Stimulated activated CD4-positive, alpha-beta T cell treated with anti-CD3 and anti-CD28 coated beads, Interleukin-15, amount 100 ng/mL, for 24 hours (primary cell): ENCODE results near the gene EXOC6.
"Not testable (repeated sequence)": the region's sequence is repeated elsewhere in the genome, so short reads cannot be mapped to it uniquely, and the experiment has no call there.

Source experiments
- DNase-seq: peaks from one replicate; pipeline ENCODE4 v3.0.0-alpha.2; 2020

The EXOC6 gene

DNA sequence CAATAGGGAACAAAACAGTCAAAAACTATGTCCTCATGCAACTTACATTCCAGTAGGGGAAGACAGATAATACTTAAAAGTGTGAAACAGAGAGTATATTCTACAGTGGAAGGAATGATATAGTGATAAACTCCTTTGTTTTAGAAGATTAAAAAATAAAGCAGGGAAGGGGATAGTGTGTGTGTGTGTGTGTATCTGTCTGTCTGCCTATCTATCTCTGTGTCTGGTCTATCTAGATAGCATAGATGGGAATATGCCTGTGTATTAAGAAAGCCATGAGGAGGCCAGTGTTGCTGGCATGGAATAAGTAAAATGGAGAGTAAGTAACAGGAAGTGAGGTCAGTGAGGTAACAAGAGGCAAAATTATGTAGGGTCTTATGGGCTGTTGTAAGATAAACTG is 42.2 kb downstream of the EXOC6 start:
- no peak for DNase-seq

DNA sequence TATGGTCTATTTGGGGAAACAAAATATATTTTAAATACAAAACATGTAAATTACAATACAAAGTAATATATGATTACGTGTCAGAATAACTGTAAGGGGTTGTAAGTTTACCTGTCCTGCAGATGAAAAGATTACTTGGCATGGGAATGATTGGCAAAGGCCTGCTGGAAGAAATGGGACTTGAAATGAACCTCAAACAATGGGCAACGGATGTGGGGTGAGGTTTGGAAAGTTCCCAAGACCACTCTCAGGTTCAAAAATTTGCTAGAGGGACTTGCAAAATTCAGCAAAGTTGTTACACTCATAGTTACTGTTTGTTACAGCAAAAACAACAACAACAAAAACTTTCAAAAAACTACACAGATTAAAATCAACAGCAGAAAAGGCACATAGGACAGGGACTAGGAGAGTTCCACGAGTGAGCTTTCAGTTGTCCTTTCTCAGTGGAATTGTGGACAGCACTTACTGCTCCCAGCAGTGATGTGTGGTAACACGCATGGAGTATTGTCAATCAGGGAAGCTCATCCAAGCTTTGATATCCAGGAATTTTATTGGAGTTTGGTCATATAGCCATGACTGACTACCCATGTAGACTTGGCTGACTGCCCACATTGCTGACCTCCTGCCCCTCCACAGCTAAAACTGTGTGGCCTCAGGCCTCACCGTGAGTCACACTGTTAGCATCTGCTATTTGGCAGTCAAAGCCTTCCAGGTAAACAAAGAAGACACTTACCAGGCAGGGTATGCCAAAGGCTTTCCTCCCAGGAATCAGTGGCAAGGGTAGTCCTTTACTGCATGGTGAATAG is 43.8 kb downstream of the EXOC6 start:
- no peak for DNase-seq

DNA sequence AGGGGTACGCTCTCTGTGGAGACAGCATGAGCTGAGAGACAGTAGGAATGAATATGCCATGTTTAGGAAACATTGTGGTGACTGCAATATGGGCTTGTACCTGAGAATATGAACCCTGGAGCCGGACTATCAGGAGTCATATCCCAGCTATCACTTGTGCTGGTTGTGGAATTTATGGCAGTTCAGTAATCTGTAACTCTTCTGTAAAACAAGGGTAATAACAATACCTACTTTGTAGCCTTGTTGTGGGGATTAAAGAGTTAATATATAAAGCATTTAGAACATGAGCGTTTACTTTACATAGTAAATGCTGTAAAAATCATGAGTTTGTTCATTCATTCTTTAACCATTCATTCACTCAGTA is 44.4 kb downstream of the EXOC6 start:
- no peak for DNase-seq

DNA sequence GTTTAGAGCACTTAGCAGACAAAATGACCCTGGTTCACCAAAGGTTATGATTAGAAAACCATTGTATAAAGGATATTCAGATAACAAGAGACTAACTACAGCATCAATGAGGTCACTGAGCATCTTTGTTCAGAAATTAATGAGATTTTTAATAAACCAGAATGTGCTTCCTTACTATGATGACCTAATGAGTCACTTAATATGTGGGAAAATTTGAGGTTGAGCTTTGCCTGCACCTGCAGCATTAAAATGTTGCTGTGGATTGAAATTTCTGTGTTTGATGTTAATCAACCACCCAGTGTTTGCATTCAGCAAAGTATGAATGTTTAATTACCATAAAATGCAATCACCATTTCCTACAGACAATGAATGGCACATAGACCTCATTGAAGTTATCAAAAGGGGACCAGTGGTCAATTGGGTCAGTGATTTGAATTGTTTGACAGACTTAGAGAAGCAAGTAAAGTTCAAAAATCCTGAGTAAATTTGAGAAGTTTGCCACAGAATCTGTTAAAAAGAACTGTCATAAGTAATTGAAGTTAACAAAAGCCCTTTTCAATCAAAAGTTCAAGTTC is 45.8 kb downstream of the EXOC6 start:
- DNase-seq = no peak

DNA sequence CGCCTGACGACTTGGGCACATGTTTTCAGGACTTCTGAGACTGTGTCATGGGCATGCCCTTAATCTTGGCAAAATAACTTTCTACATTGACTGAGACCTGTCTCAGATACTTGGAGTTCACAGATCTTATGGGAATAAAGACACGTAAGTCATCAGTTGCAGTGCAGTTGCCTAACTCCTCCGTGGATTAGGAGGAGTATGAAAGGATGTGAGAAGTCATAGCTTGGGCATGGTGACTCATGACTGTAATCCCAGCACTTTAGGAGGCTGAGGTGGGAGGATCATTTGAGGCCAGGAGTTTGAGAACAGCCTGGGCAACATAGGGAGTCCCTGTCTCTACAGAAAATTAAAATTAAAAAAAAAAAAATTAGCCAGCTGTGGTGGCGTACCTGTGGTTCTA is 49.6 kb downstream of the EXOC6 start:
- DNase-seq = no peak

DNA sequence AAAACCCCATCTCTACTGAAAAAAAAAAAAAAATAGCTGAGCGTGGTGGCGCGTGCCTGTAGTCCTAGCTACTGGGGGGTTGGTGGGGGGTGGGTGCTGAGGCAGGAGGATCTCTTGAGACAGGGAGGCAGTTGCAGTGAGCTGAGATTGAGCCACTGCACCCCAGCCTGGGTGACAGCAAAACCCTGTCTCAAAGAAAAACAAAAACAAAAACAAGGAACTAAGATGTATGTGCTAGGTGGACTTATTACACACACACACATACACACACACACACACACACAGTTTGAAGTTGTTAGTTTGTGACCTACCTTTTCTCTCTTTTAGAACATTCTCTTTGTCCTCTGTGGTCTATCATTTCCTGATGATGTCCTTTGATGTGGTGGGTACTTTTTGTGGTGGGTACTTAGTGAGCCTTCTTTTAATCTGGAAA is 53.5 kb downstream of the EXOC6 start:
- DNase-seq = no peak

DNA sequence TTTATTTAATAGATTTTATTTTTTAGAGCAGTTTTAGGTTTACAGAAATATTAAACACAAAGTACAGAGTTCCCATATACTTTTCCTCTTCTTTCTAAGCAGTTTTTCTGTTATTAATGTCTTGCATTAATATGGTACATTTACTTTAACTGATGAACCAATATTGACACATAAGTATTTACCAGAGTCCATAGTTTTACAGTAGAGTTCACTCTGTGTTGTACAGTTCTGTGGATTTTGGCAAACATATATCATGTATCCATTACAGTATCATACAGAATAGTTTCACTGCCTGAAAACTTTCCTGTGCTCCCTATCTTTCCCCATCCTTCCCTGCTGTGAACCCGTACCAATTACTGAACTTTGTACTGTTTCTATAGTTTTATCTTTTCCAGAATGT is 55.3 kb downstream of the EXOC6 start:
- no peak for DNase-seq

DNA sequence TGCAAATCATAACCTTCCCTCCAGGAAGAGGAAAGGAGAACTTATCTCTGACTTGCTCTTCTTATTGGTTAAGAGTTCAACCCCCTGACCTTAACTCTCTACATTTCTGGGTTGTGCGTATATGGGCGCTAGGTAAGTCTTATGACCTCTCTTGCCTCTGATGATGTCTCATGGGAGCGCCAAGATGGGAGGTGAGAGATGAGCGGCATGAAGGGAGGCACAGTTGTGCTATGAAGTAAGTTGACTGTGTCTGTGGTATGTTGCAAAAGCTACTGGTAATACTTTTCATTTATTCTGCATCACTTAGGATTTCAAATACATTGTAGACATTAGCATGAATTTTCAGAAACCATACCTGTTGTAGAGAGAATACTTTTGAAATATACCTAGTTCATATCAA is 59.0 kb downstream of the EXOC6 start:
- no peak for DNase-seq

DNA sequence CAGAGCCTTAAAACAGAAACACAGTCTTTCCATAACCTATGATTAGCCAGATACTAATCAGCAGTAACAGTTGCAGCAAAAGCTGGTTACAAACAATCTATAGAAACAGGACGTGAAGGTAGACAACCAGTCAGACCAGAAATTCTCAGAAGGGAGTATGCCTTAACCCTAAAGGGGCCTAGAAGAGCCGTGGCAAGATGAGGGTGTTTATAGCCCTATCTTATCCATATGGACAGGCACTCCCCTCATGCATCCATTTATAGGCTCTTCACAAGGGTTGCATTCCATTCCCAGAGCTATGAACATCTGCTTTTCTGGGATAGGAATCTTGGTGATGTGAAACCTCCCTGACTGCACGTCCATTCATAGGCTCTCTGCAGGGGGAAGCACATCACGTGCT is 64.3 kb downstream of the EXOC6 start:
- not testable (repeated sequence) for DNase-seq

DNA sequence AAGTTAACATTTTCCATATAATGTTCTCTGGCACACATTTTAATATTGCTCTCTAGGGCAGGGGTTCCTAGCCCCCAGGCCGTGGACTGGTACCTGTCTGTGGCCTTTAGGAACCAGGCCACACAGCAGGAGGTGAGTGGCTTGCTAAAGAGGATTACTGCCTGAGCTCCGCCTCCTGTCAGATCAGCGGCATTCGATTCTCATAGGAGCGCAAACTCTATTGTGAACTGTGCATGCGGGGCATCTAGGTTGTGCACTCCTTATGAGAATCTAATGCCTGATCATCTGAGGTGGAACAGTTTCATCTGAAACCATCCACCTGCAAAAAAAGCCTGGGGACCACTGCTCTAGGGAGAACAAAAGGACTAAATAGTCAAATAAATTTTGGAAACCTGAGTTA is 65.7 kb downstream of the EXOC6 start:
- DNase-seq = no peak

DNA sequence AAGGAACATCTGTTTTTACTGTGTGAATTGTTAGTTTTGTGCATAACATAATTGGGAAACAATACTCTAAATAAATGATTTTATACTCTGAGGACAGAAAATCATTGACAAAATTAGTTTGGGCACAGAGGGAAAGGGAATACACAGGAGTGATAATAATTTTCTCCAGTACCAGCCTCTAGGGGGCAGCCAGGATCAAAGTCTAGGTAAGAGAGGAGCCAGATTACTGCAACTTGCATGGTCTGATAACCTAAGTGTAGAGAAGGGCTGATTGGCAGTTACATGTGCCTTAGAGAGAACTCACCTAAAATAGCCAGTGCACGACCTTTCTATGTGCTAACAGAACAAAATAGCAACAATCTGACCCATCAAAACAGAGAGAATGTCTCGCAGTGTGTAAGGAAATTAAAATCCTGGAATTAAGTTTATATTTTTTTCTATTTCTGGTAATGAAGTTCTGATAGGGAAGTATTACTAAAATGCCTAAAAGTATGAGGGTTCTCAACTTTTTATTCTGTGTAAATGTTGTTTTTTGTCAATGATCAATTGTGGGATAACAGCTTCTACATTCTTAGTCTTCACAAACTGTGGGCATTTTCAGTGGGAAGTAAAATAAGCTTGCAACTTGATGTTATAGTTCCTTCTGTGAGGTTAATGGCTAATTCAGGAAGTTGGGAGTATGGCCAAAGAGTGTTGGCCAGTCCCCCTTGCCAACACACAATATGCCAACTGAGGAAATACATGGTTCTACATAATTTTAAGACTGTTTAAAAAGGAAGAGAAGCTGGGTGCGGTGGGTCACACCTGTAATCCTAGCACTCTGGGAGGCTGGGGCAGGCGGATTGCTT is 66.4 kb downstream of the EXOC6 start:
- peak; percentile 65 for DNase-seq

DNA sequence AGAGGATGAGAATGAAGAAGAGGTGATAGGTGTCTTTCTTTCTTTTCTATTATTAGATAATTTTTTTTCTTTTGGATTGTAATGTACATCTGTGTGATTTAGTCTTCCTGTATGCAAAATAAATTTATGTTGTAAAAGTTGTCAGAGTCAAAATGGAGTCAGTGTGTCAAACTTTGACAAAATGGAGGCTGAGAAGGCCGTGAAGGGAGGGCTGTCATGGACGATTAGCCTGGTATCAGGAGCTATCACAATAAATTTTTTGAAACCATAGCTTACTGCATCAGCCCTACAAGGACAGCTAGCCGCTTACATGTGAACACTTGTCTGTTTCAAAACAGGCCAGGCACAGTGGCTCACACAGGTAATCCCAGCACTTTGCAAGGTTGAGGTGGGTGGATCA is 67.6 kb downstream of the EXOC6 start:
- DNase-seq = no peak

DNA sequence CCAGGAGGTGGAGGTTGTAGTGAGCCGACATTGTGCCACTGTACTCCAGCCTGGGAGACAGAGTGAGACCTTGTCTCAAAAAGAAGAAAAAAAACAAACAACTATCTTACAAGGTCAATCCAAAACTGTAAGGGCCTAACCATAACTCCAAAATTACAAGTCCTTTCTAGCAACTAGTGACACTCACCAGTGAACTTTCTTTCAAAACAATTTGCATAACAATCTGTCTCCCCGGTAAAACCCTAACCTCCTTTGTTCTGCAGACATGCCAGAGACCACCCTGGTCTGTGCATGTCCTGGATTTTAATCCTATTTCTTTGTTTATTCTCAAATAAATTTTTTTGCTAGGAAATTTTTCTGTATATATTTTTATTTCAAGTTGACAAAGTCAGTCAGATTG is 68.1 kb downstream of the EXOC6 start:
- no peak for DNase-seq

DNA sequence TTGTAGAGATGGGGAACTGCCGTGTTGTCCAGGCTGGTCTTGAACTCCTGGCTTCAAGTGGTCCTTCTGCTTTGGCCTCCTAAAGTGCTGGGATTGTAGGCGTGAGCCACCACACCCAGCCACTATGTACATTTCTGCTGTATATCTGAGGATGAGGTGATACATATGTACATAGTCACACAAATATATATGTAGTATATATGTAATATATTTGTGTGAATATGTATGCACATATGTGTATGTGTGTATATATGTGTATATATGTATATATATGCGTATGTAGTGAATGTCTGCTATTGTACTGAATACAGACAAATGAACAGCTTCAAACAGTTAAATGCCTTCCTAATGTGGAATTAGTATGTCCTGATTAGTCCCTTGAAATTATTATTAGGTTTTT is 70.3 kb downstream of the EXOC6 start:
- DNase-seq = no peak

DNA sequence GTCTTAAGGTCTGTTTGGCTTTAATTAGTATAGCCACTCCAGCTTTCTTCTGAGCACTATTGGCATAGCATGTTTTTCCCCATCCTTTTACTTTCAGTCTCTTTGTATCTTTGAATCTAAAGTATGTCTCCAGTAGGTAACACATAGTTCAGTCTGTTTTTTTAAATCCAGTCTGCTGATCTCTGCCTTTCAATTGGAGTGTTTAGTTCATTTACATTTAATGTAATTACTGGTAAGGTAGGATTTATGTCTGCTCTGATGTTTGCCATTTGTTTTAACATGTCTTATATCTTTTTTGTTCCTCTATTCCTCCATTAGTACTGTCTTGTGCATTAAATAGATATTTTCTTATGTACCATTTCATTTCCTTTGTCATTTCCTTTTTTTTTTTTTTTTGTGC is 72.5 kb downstream of the EXOC6 start:
- DNase-seq = no peak

DNA sequence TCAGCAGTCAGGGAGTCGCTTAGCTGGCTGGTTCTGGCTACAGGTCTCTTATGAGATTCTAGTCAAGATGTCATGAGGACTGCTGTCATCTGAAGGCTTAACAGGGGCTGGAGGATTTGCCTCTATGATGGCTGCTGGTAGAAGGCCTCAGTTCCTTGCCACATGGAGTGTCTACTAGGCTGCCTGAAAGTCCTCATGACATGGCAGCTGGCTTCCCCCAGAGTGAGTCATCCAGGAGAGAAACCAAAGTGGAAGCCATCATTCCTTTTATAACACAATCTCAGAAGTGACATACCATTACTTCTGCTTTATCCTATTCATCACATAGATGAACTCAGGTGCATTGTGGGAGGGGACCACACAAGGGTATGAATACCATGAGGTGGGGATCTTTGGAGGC is 75.1 kb downstream of the EXOC6 start:
- DNase-seq = no peak

DNA sequence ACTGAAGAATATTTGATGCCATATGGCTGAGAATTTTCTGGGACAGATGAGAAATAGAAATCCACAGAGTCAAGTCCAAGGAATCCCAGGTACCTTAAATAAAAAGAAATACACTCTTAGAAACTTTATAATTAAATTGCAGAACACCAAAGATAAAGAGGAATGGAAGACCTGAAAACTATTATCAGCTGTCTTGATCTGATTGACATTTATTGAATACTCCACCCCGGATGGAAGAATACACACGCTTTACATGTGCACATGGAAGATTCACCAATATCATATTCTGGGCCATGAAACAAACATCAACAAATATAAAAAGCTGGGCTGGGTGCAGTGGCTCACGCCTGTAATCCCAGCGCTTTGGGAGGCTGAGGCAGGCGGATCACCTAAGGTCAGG is 81.6 kb downstream of the EXOC6 start:
- no peak for DNase-seq

DNA sequence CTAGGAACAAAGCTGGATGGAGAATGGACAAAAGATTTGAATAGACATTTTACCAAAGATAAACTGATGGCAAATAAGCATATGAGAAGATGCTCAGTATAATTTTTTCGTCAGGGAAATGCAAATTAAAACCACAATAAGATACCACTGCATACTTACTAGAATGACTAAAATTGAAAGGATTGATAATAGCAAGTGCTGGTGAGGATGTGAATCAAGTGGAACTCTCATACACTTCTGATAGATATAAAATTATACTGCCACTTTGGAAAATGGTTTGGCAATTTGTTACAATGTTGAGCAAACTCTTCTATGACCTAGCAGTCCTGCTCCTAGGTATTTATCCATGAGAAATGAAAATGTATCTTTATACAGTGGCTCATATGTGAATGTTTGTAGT is 83.3 kb downstream of the EXOC6 start:
- no peak for DNase-seq

DNA sequence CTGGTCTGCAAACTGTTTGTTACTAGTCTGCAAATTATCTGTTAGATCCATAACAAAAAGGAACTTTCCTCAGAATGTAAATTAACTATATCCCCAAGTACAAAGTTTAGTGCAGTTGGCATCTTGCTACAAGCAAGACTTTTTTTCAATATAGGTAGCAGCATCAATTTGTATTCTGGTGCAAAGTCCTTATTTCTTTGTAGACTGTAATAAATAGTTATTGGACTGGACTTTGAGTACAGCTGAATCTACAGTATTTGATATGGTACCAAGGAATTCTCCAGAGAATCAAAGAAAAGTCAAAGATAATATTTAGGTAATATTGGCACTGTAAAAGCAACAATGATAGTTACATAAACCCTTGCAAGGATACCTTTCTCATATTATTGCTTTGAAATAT is 89.6 kb downstream of the EXOC6 start:
- DNase-seq = no peak

DNA sequence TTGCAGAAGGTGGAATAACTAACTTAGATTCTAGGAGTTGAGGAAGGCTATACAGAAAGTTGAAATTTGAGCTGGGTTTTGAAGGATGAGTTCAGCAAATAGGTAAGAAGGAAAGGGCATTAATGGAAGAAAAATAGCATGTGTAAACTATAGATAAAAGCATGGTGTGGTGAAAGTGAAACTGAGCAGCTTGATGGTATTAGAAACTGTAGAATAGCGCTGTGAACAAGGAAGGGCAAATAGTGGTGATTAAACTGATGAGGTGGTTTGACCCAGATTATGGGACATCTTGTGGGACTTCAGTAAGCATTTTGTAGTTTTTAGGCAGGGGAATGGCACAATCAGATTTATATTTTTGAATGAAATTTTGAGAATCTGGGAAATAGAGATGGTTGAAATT is 90.5 kb downstream of the EXOC6 start:
- DNase-seq = no peak

DNA sequence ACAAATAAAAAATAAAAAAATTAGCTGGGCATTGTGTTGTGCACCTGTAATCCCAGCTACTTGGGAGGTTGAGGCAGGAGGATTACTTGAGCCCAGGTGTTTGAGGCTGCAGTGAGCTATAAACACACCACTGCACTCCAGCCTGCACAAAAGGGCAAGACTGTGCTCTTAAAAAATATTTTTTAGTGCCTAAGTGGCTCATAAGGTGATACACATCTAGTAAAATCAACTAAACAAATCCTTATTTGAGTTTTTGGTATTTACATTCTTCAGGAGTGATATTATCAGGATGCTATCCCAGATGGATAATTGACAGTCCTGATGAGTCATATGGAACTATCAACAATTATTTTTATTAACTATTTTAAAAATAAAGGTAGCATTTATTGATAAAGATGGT is 93.9 kb downstream of the EXOC6 start:
- no peak for DNase-seq

DNA sequence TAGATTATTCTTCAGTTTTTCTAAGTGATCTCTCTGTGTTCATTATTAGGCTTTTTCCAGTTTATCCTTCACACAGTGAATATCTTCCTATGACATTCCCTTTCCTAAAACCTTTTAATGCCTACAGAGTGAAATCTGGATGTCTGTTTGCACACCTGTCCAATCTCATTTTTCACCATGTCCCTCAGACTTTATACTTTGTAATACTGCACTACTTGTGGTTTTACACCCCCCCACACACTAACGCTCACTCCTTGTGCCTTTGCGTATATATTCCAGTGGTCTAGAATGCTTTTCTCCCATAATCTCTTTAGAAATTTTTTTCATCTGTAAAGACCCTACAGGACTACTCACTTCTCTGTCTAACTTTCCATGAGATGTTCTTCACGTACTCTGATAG is 98.2 kb downstream of the EXOC6 start:
- DNase-seq = no peak

DNA sequence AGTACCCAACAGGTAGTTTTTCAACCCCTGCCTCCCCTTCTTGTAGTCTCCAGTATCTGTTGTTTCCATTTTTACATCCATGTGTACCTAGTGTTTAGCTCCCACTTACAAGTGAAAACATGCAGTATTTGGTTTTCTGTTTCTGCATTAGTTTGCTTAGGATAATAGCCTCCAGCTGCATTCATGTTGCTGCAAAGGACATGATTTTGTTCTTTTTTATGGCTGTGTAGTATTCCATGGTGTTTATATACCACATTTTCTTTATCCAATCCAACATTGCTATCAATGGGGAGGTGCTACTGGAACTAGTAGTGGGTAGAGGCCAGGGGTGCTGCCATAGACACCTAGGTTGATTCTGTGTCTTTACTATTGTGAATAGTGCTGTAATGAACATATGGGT is 104.3 kb downstream of the EXOC6 start:
- not testable (repeated sequence) for DNase-seq
